ENCODE data around the gene PTMA. TPM values are rescaled to one million over a fixed set of nuclear protein-coding genes. Genes with fewer than 3 reads are reported as not detected.
"Not testable (repeated sequence)": the region's sequence is repeated elsewhere in the genome, so short reads cannot be mapped to it uniquely, and the experiment has no call there.

PTMA gene, protein sequence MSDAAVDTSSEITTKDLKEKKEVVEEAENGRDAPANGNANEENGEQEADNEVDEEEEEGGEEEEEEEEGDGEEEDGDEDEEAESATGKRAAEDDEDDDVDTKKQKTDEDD
- total RNA-seq (2014; rRNA removed) (1,625 and 2,032 TPM in 2 replicates), Bru-seq, nascent RNA (percentile 100 among the genes with signal in this experiment), BruChase-seq, experiment 1, labeled RNA remaining after a 6-hour chase (percentile 100 among the genes with signal in this experiment), BruChase-seq, experiment 2, labeled RNA remaining after a 2-hour chase (percentile 100 among the genes with signal in this experiment)
- long read RNA-seq, transcript PTMA-202 (5 exons, 1,221 nt) = major isoform, 1,025 of 1,357 reads
- long read RNA-seq, transcript PTMA-201 (5 exons, 1,212 nt) = minor isoform, 115 of 1,357 reads
- long read RNA-seq, partial matches to known transcripts = 141 of 1,357 reads
- long read RNA-seq, other reads (novel, unspliced or antisense) = 71 of 1,357 reads

- ChIA-PET CTCF (interaction anchor here (0.6 kb wide), 4 partner anchors 31 to 801 kb away, joined by 3 to 5 read pairs (median 4); no protein-coding TSS in a partner anchor), POLR2A (ENCODE audit: unreplicated experiment) (interaction anchor here (0.6 to 1.0 kb wide), 3 partner anchors 33 to 96 kb away, joined by 3 to 6 read pairs (median 4); no protein-coding TSS in a partner anchor)
- Histone ChIP-seq H3K79me2 (ENCODE audit: low read length) (peaks cover 63% of the 10 kb centered on the region), H3K4me1 (ENCODE audit: insufficient read depth, low read length) (peaks cover 24% of the 10 kb centered on the region), H3K4me2 (ENCODE audit: low read length) (peak within 1 kb of the TSS; percentile 93), H2AFZ (ENCODE audit: low read length) (peak within 1 kb of the TSS; percentile 87), H3K9me3 (ENCODE audit: low read length) (no peaks in the 10 kb centered on the region), H4K20me1 (ENCODE audit: low read length) (peaks cover 38% of the 10 kb centered on the region), H3K4me3 (ENCODE audit: low read length) (peak within 1 kb of the TSS; percentile 98), H3K9ac (ENCODE audit: low read length) (peak within 1 kb of the TSS; percentile 98), H3K27me3 (ENCODE audit: low read length) (no peaks in the 10 kb centered on the region), H3K27ac (ENCODE audit: low read length) (peak within 1 kb of the TSS; percentile 92), H3K9me2 (replicated peaks; ENCODE audit: low read length) (no peaks in the 10 kb centered on the region), H3K36me3 (ENCODE audit: low read depth, low read length) (peaks cover 32% of the 10 kb centered on the region), H3F3A (ENCODE audit: low read length, unreplicated experiment) (peaks cover 15% of the 10 kb centered on the region)
- BruUV-seq (replicated peaks) = no TSS peak
- TF ChIP-seq EZH2 (IDR thresholded peaks at IDR 0.05; ENCODE audit: low read length, unreplicated experiment) (no peak), CTCF (conservative IDR thresholded peaks at IDR 0.05; ENCODE audit: low read depth, low read length) (no peak), EZH2phosphoT487 (IDR thresholded peaks at IDR 0.05; ENCODE audit: borderline replicate concordance, low read length) (peak; percentile 70; the same call in 1 of the 2 replicates)
- DNase-seq (peak; percentile 99), ATAC-seq (peak; percentile 66)
- intact Hi-C loops (cut with micrococcal nuclease) = loop anchor here (1.0 kb wide), 1 partner anchor 46 kb away; no protein-coding TSS in a partner anchor
Measured at GRCh38 chr2:231707927-231708772, at the start of gene PTMA. Gene PTMA (plus strand): TSS chr2:231708525. CDS start chr2:231708707, 182 bp downstream.

GRCh38 chr2:231660073-231660472 is 48.3 kb upstream of the PTMA start:
- H3F3A ChIP-seq (ENCODE audit: low read length, unreplicated experiment); H3K9me3 ChIP-seq (ENCODE audit: low read length); H3K36me3 ChIP-seq (ENCODE audit: low read depth, low read length); ATAC-seq; H3K4me3 ChIP-seq (ENCODE audit: low read length); H3K79me2 ChIP-seq (ENCODE audit: low read length); DNase-seq; H2AFZ ChIP-seq (ENCODE audit: low read length); intact Hi-C loops (cut with micrococcal nuclease); H3K27me3 ChIP-seq (ENCODE audit: low read length); BruUV-seq (replicated peaks); H3K4me1 ChIP-seq (ENCODE audit: insufficient read depth, low read length); H3K4me2 ChIP-seq (ENCODE audit: low read length); H4K20me1 ChIP-seq (ENCODE audit: low read length); H3K9me2 ChIP-seq (replicated peaks; ENCODE audit: low read length); H3K9ac ChIP-seq (ENCODE audit: low read length); POLR2A ChIA-PET (ENCODE audit: unreplicated experiment); CTCF ChIA-PET; H3K27ac ChIP-seq (ENCODE audit: low read length): not testable (repeated sequence)

DNA sequence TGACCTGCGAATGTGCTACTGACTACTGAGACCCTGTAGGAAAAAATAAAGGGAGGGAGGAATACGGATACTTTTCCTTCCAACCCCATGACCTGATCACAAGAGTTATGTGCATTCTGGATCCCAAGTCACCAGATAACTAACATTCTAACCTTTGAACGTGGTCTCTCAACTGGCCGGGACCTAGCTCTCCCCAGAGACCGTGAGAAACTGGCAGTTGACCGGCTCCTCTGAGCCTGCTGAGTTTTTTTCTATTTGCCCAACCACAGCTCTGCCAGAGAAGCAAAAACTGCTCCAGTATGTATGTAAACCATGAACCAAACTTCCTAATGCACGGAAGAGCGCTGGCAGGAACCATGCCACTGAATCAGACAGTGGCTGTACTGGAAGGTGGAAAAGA is 47.5 kb upstream of the PTMA start:
- no peak overlapping the region for H3K27ac ChIP-seq (ENCODE audit: low read length)

More for the DNA sequence above, 47.5 kb upstream of the PTMA start:
- Histone ChIP-seq H4K20me1 (ENCODE audit: low read length) (no peaks in the 10 kb centered on the region), H3K9me2 (replicated peaks; ENCODE audit: low read length) (no peaks in the 10 kb centered on the region), H3K36me3 (ENCODE audit: low read depth, low read length) (no peaks in the 10 kb centered on the region), H3K4me3 (ENCODE audit: low read length) (no peak overlapping the region), H3K9ac (ENCODE audit: low read length) (no peak overlapping the region), H2AFZ (ENCODE audit: low read length) (no peak overlapping the region), H3K4me1 (ENCODE audit: insufficient read depth, low read length) (peaks cover 12% of the 10 kb centered on the region; the same call in 1 of the 2 replicates), H3F3A (ENCODE audit: low read length, unreplicated experiment) (no peaks in the 10 kb centered on the region), H3K79me2 (ENCODE audit: low read length) (no peaks in the 10 kb centered on the region), H3K9me3 (ENCODE audit: low read length) (no peaks in the 10 kb centered on the region), H3K4me2 (ENCODE audit: low read length) (no peak overlapping the region), H3K27me3 (ENCODE audit: low read length) (no peaks in the 10 kb centered on the region)
- POLR2A ChIA-PET (ENCODE audit: unreplicated experiment) = no interaction called here
- BruUV-seq (replicated peaks) = no TSS peak
- DNase-seq = no peak
- CTCF ChIA-PET = interaction anchor here (0.6 kb wide), 1 partner anchor 11 kb away, joined by 4 read pairs; no protein-coding TSS in a partner anchor
- intact Hi-C loops (cut with micrococcal nuclease) = no loop called here
- ATAC-seq = no peak
- TF ChIP-seq CTCF (conservative IDR thresholded peaks at IDR 0.05; ENCODE audit: low read depth, low read length) (no peak), EZH2 (IDR thresholded peaks at IDR 0.05; ENCODE audit: low read length, unreplicated experiment) (no peak), EZH2phosphoT487 (IDR thresholded peaks at IDR 0.05; ENCODE audit: borderline replicate concordance, low read length) (no peak)
